ENCODE data around the gene CCDC51.

- TF ChIP-seq POLR2A (IDR thresholded peaks at IDR 0.05) (no peak), CTCF (IDR thresholded peaks at IDR 0.05) (no peak), POLR2AphosphoS5 (IDR thresholded peaks at IDR 0.05) (no peak), EP300 (IDR thresholded peaks at IDR 0.05) (no peak)
These were observed 2.0 kb upstream of the CCDC51 start for GRCh38 chr3:48441940-48442339.
